Fibroblast of pulmonary artery (primary cell): ENCODE data around the gene MAP3K12.

ENCODE experiments used
- DNase-seq: peaks from one replicate; pipeline ENCODE4 v3.0.0-alpha.2; 2010; ENCODE audit warnings: low read depth
- H3K4me3 ChIP-seq: replicated peaks from 2 replicates; pipeline ENCODE4 v1.5.1; 2011; ENCODE audit warnings: low read depth, mild to moderate bottlenecking, control low read depth, low read length, moderate library complexity
- CTCF ChIP-seq: IDR thresholded peaks from 2 replicates; pipeline ENCODE4 v1.5.1; 2011; ENCODE audit warnings: mild to moderate bottlenecking, control low read depth, low read length, inconsistent platforms; ENCODE audit errors: missing control alignments

MAP3K12 gene

DNA sequence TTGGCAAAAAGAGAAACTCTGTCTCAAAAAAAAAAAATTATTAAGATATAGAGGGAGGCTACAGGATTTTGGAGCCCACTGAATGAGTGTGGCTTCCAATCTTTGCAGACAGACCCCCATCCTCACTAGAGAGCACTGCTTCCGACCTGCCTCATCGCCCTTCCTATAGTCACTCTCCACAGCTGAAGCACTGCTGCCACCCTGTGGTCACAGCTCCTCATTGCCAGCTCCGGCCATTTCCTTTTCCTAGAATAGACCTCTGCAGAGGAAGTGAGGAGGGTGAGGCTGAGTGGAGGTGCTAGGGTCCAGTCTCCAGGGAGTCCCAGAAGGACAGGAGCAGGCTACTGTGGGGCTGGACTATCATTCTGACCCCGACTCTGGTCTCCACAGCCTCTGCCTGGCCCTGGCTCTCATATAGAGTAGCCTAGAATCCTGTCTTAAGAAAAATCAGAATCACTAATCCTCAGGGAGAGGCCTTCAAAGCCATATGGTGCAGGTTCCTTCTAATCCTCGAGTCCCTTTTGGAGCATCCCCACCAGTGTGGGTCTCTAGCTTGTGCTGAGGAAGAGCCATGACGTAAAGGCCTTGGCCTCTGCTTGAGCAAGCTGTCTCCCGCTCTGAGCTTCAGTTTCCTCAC is 9.4 kb upstream of the MAP3K12 start:
- H3K4me3 ChIP-seq, result no peak overlapping the region

DNA sequence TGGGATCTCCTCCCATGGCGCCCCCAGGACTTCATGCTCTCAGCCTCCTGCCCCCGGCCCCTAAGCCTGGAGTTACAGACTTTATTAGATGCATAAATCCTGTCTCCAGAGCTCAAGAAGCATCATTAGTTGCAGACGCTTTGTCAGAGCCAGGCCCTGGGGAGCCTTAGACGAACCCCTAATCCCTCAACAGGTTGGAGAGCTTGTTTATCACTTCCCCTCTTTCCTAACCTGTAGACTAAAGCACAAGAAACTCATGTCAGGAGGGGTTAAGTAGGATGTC is 8.3 kb upstream of the MAP3K12 start:
- H3K4me3 ChIP-seq, result no peak overlapping the region
- TF ChIP-seq CTCF, result no peak
- no peak for DNase-seq

More for the DNA sequence above, 9.4 kb upstream of the MAP3K12 start:
- peak; percentile 90 for TF ChIP-seq CTCF
- DNase-seq, result peak; percentile 81

DNA sequence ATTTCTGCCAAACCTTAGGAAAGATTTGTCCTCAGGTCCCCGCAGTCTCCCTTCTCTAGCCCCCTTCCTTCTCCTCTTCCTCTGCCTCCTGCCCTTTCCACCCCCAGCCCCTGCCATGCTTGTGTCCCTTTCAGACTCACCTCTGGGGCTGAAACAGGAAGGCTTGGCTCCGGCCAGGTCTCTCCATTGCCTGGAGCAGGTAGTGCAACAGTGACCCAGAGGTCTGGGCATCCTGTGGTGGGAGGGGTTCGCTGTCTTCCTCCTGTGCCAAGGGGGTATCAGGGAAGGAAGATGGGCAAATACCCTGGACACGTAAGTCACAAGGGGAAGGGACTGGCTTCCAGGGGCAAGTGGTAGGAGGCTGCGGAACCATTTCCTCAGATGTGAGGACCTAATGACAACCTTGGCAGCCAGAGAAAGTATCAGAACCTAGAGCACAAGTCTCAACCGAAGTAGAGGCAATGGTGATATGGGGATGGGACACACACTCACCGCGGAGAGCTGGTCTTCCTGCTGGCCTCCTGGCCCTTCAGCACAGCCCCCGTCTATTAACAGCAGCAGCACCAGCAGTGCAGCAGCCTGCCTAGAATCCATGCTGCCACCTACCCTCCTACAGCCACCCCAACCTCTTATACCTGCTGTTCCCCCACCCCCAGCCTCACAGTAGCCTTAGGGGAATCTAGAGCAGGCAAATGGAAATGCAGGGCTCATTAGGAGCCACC is 7.8 kb upstream of the MAP3K12 start, which contains the start of gene NPFF:
Gene NPFF (minus strand): TSS at position 604 of the 722 bp plus-strand sequence. CDS start 10 bp downstream, at position 594.
- H3K4me3 ChIP-seq, result no peak within 1 kb of the TSS
- TF ChIP-seq CTCF, result no peak
- DNase-seq, result no peak

DNA sequence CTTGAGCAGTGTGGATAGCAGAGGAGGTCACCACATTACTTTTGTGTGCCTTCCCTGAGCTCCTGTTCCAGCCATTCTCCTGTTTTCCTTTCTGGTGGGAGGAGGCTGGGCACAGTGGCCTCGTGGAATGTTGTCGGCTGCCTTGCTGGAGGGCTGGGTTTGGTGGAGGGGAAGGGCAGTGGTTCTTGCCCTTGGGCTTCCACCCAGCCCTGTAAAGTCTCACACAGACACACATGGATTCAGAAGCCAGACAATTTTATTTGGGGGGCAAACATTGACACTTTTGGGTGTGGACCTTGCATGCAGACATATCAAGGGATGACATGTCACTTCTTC is 7.2 kb upstream of the MAP3K12 start:
- no peak for DNase-seq
- no peak overlapping the region for H3K4me3 ChIP-seq
- TF ChIP-seq CTCF, result no peak

GRCh38 chr12:53505555-53506449 is 6.5 kb upstream of the MAP3K12 start:
- no peak overlapping the region for H3K4me3 ChIP-seq
- no peak for DNase-seq
- no peak for TF ChIP-seq CTCF

- DNase-seq, result peak; percentile 45
- TF ChIP-seq CTCF, result no peak
- H3K4me3 ChIP-seq, result no peak overlapping the region
Observed at GRCh38 chr12:53505086-53505485, 5.8 kb upstream of the MAP3K12 start.
